Omental fat pad (tissue), 4 donors: ENCODE measurements around the gene INTS3. TPM values are rescaled to one million over a fixed set of nuclear protein-coding genes. Genes with fewer than 3 reads are reported as not detected.
A peak's percentile ranks its signal among the peaks of the same experiment; 100 is the strongest.

Experiments used
- ATAC-seq: fragments of 150-250 bp; one replicate; pipeline ENCODE4 v1.9.1; 2016; ENCODE audit warnings: mild to moderate bottlenecking, moderate library complexity; ENCODE audit not compliant: low FRiP score
- DNase-seq: peaks from one replicate; pipeline ENCODE4 v3.0.0-alpha.2; 2019; ENCODE audit warnings: low spot score
- total RNA-seq, 4 donors: library from RNA; depleted of rRNA; stranded (reverse); fragments of >200 nt; gene quantifications; one replicate each; pipeline ENCODE4 v1.1.0, GENCODE V29; 2016
- TF ChIP-seq, protein P1 (sequence below), 3 donors: fragments of 450-650 bp; IDR thresholded peaks; one replicate each; pipeline ENCODE4 v1.5.1; 2016 to 2017; ENCODE audit warnings: antibody characterized with exemption in 3 of 3, mild to moderate bottlenecking in 3 of 3, moderate library complexity in 2 of 3

The INTS3 gene
- total RNA-seq, 4 donors from 2014 or later = 28.6 to 65.3 (median 34.8) TPM

DNA sequence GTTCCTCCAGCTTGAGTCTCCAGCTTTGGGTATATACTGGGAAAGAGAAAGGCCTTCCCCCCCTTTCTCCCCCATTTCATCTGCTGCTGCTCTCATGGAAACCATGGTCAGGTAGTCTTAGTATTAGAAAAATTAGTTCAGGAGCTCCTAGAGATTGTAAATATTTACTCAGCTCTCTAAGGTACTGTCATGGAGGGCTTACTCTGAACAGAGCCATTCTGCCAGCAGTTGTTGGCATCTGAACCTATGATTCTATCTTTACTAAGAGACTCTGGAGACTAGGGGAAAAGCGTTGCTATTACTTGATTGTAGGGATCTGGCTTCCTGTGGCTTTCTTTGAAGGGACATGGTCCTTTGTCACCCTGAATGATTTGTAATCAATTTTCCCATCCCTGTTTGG, 6.1 kb downstream of the INTS3 start:
- TF ChIP-seq, protein P1, sequence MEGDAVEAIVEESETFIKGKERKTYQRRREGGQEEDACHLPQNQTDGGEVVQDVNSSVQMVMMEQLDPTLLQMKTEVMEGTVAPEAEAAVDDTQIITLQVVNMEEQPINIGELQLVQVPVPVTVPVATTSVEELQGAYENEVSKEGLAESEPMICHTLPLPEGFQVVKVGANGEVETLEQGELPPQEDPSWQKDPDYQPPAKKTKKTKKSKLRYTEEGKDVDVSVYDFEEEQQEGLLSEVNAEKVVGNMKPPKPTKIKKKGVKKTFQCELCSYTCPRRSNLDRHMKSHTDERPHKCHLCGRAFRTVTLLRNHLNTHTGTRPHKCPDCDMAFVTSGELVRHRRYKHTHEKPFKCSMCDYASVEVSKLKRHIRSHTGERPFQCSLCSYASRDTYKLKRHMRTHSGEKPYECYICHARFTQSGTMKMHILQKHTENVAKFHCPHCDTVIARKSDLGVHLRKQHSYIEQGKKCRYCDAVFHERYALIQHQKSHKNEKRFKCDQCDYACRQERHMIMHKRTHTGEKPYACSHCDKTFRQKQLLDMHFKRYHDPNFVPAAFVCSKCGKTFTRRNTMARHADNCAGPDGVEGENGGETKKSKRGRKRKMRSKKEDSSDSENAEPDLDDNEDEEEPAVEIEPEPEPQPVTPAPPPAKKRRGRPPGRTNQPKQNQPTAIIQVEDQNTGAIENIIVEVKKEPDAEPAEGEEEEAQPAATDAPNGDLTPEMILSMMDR (IDR thresholded peaks at IDR 0.05) = no peak
- no peak for ATAC-seq

DNA sequence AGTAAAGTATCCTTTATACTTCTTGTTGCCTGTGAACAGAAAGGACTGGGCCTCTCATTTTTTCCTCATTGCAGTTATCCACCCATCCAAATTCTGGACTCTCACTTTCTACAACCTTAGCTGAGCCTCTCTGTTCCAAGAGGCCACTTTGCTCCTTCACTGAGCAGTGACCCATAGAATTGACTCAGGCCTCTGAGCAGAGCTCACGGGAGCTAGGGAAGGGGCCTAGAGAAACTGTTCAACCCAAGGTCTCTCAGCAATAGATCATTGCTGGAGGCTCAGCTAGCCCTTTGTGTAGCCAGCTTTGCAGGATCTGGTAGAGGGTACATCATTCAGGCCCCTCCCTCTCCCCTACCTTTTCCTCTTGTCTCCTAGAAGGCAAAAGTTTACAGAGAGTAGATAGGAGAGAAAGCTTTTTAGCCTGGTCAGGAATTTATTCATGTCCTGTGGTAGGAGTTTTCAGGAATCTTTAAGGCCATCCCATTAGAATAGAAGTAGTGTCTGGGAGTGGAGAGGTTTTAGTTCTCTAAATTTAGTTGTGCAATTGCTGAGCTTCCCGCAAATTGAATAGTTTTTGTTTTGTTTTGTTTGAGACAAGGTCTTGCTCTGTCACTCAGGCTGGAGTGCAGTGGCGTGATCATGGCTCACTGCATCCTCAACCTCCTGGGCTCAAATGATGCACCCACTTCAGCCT, 6.7 kb downstream of the INTS3 start:
- TF ChIP-seq, protein P1 (IDR thresholded peaks at IDR 0.05) = no peak
- ATAC-seq = no peak
- DNase-seq = no peak

More for the DNA sequence above, 6.1 kb downstream of the INTS3 start:
- DNase-seq = no peak

DNA sequence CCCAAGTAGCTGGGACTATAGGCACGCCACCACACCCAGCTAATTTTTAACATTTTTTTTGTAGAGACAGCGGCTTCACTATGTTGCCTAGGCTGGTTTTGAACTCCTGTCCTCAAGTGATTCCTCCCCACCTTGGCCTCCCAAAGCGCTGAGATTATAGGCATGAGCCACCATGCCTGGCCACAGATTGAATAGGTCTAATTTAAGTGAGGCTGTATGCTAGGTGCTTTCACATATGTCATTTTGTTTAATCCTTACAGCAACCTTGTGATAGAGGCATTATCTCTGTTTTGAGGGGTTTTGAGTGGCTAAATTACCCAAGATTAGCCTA, 7.2 kb downstream of the INTS3 start:
- TF ChIP-seq, protein P1 (IDR thresholded peaks at IDR 0.05) = no peak
- DNase-seq = no peak
- ATAC-seq = no peak

DNA sequence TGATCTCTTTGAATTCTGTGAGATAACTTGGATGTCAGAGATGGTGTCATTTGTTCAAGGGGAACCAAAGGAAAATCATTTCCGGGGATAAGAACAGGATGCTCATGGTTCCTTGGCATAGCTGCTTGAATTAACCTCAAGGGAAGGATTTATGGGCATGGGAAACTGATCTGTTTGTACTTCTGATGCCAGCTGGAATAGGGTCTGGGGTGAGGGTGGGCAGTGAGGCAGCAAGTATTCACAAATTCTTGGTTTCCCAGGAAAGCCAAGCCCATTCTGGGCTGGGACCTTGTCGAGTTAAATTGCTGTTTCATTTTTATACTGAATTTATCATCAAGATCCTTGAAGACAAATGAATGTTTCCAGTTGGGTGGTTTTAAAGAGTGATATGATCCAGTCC, 14.1 kb downstream of the INTS3 start:
- ATAC-seq (no peak), DNase-seq (no peak)
- TF ChIP-seq, protein P1 (IDR thresholded peaks at IDR 0.05) = no peak

DNA sequence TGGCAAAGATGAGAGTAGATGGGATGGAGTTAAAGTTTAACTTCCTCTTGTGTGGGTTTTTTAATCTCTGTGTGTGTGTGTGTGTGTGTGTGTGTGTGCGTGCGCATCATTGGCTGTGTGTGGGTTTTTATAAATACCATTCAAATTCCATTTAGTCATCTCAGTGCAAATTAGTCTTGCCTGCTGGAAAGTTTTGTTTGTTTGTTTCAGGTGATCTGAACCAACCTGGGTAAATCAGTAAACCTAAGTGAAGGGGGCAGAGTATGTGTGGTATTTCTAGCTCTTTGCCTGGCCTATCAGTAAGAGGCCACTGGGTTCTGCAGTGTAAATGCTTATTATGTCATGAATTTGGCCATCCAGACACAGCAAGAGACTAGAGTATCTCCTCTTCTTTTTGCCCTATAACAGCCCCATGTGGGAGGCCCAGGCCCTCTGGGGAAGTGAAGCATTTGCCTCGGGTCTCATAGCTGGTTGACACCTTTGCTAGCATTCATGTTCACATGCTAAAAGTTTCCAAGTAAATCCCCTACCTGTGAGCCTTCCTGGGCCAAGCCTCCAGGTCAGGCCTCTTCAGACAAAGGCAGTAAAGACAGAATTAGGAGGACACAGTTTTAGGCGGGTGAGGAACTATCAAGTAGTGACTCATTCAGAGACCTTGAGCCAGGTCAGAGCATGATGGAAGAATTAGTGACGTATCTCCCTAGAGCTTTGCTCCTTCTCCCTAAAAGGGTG, 14.7 kb downstream of the INTS3 start:
- ATAC-seq = peak; percentile 37
- no peak for DNase-seq
- TF ChIP-seq, protein P1 (IDR thresholded peaks at IDR 0.05) = no peak

DNA sequence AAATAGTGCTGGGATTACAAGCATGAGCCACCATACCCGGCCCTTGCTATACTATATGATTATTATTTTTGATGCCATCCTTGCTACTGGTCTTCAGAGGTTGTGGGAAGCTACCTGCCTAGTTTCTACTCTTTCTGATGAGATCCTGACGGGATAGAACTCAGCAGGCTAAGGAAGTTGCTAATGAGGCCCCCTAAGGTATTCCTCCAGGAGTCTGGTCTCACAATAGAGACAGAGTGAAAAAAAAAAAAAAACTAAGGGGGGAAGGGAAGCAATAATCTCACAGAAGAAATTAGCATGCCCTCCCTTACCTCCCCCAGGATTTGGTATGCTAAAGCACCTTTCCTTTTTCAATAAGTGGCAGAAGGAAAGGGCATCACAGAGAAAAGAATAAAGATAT, 17.6 kb downstream of the INTS3 start:
- DNase-seq (no peak), ATAC-seq (no peak)
- TF ChIP-seq, protein P1 (IDR thresholded peaks at IDR 0.05) = no peak

DNA sequence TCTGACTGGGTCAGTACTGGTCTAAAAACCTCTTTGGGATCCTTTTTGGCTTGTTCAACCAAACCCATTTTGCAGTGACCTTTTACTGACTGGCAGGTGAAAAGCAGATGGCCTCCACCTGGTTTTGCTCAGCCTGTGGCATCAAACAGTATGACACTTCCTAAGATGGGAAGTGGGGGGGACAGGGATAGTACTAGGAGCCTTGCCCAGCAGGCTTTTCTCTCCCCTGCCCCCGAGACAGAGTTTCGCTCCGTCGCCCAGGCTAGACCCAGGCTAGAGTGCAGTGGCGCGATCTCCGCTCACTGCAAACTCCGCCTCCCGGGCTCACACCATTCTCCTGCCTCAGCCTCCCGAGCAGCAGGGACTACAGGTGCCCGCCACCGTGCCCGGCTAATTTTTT, 18.3 kb downstream of the INTS3 start:
- DNase-seq (no peak), ATAC-seq (no peak)
- TF ChIP-seq, protein P1 (IDR thresholded peaks at IDR 0.05) = no peak
